SK-N-DZ (cell line): ENCODE measurements around the gene VAMP1. TPM values are rescaled to one million over a fixed set of nuclear protein-coding genes. Genes with fewer than 3 reads are reported as not detected.
"Not testable (repeated sequence)": the region's sequence is repeated elsewhere in the genome, so short reads cannot be mapped to it uniquely, and the experiment has no call there.

Experiments
- DNase-seq: peaks from one replicate; pipeline ENCODE4 v3.0.0-alpha.2; 2015; ENCODE audit warnings: low spot score
- polyA plus RNA-seq, 2 experiments: library from polyadenylated mRNA; depleted of rRNA; stranded (reverse); fragments of >200 nt; gene quantifications; 2 replicates each; pipeline ENCODE4 v1.2.3, GENCODE V29; 2014

Gene VAMP1
- polyA plus RNA-seq (2014; cell fraction: cytosol; rRNA removed) = 4.7 and 4.8 TPM in 2 replicates
- 33.8 and 42.5 TPM in 2 replicates for polyA plus RNA-seq (2014; cell fraction: nucleus; rRNA removed)

GRCh38 chr12:6470375-6471163 lies at the start of gene VAMP1:
TSS of gene VAMP1 (minus strand) at chr12:6470677. CDS start at chr12:6470531, 146 bp downstream.
- DNase-seq = peak; percentile 98

GRCh38 chr12:6520186-6520585 lies 49.7 kb upstream of the VAMP1 start:
- no peak for DNase-seq

- DNase-seq = no peak
These were observed 37.6 kb upstream of the VAMP1 start for GRCh38 chr12:6508087-6508486.

GRCh38 chr12:6507102-6507998 lies 36.9 kb upstream of the VAMP1 start:
- DNase-seq = no peak

- no peak for DNase-seq
These were observed 30.0 kb upstream of the VAMP1 start for GRCh38 chr12:6500466-6500865.

- DNase-seq = not testable (repeated sequence)
These were observed 26.8 kb upstream of the VAMP1 start for GRCh38 chr12:6497291-6497690.

- DNase-seq = no peak
These were observed 24.5 kb upstream of the VAMP1 start for GRCh38 chr12:6494968-6495367.

GRCh38 chr12:6494258-6494743 lies 23.8 kb upstream of the VAMP1 start:
- DNase-seq = no peak

GRCh38 chr12:6493497-6494257 lies 23.2 kb upstream of the VAMP1 start, which contains the start of gene NCAPD2:
TSS of gene NCAPD2 (plus strand) at chr12:6494102. CDS start at chr12:6495099, 997 bp downstream.
- DNase-seq = peak; percentile 99

GRCh38 chr12:6492838-6493496 lies 22.5 kb upstream of the VAMP1 start, which contains the start of gene MRPL51:
TSS of gene MRPL51 (minus strand) at chr12:6493262. CDS start at chr12:6493136, 126 bp downstream.
- peak; percentile 96 for DNase-seq

- DNase-seq = not testable (repeated sequence)
These were observed 20.2 kb upstream of the VAMP1 start for GRCh38 chr12:6490673-6491072.

- no peak for DNase-seq
These were observed 19.0 kb upstream of the VAMP1 start for GRCh38 chr12:6489449-6489848.

GRCh38 chr12:6488240-6488639 lies 17.8 kb upstream of the VAMP1 start:
- no peak for DNase-seq

GRCh38 chr12:6478416-6478815 lies 7.9 kb upstream of the VAMP1 start:
- no peak for DNase-seq

GRCh38 chr12:6477601-6478377 lies 7.3 kb upstream of the VAMP1 start:
- not testable (repeated sequence) for DNase-seq

- no peak for DNase-seq
These were observed 6.0 kb upstream of the VAMP1 start for GRCh38 chr12:6476489-6476888.

- DNase-seq = not testable (repeated sequence)
These were observed 4.9 kb upstream of the VAMP1 start for GRCh38 chr12:6475233-6475975.

- no peak for DNase-seq
These were observed 2.0 kb upstream of the VAMP1 start for GRCh38 chr12:6472491-6472890.

GRCh38 chr12:6471989-6472360 lies 1.5 kb upstream of the VAMP1 start:
- DNase-seq = no peak
